GM12878 (cell line): ENCODE results near the gene CNTNAP5. TPM values are rescaled to one million over a fixed set of nuclear protein-coding genes. Genes with fewer than 3 reads are reported as not detected.

Experiments
- JUND ChIP-seq: IDR thresholded peaks from 2 replicates; pipeline ENCODE4 v1.6.1; 2012; ENCODE audit warnings: low read depth, mild to moderate bottlenecking, low read length, improper control_type of control experiment, moderate library complexity
- RB1 ChIP-seq: fragments of 450-650 bp; formaldehyde crosslinking; IDR thresholded peaks from 2 replicates; pipeline ENCODE4 v1.6.1; 2017; ENCODE audit warnings: mild to moderate bottlenecking, borderline replicate concordance
- SIN3A ChIP-seq: IDR thresholded peaks from 2 replicates; pipeline ENCODE4 v1.6.1; 2012; ENCODE audit warnings: low read depth, low read length, improper control_type of control experiment
- SMAD5 ChIP-seq: IDR thresholded peaks from 2 replicates; pipeline ENCODE4 v1.6.1; 2016; ENCODE audit warnings: antibody characterized with exemption, low read depth
- SMC3 ChIP-seq: IDR thresholded peaks from 2 replicates; pipeline ENCODE4 v1.6.1; 2011; ENCODE audit warnings: low read length, improper control_type of control experiment, borderline replicate concordance
- YY1 ChIP-seq: IDR thresholded peaks from 2 replicates; pipeline ENCODE4 v1.6.1; 2011; ENCODE audit warnings: low read depth, mild to moderate bottlenecking, low read length
- ZNF274 ChIP-seq: IDR thresholded peaks from one replicate; pipeline ENCODE4 v1.8.0; 2011; ENCODE audit not compliant: insufficient read length, insufficient read depth
- polyA plus RNA-seq, 11 experiments: library from polyadenylated mRNA; depleted of rRNA in 4 of 11; unstranded in 6 of 11; stranded (reverse) in 5 of 11; fragments of >200 nt; fragmentation: Nextera tagmentation in 4 of 11; fragmentation: Illumina TruSeq in 1 of 11; extraction: Ambion mirVana in 4 of 11; extraction: Trizol in 1 of 11; gene quantifications; 1 replicate in 1 of 11; 2 replicates in 10 of 11; pipeline versions ENCODE4 v1.2.1 to v1.2.3, GENCODE V29; 2011 to 2016; ENCODE audit warnings: inconsistent platforms in 2 of 11, missing spikeins in 2 of 11, low read depth in 1 of 11
- total RNA-seq, 4 experiments: library from RNA; depleted of rRNA in 3 of 4; stranded (reverse); fragments of >200 nt in 3 of 4; fragmentation: Illumina TruSeq in 1 of 4; extraction: Trizol in 1 of 4; gene quantifications; 2 replicates each; pipeline versions ENCODE4 v1.2.1 to v1.2.3, GENCODE V29; 2013 to 2021
- TF ChIP-seq, protein P1 (sequence below): IDR thresholded peaks from 2 replicates; pipeline ENCODE4 v1.6.1; 2012; ENCODE audit warnings: improper control_type of control experiment, low read depth, low read length; ENCODE audit not compliant: insufficient replicate concordance
- TF ChIP-seq, protein P2 (sequence below): fragments of 450-650 bp; IDR thresholded peaks from 2 replicates; pipeline ENCODE4 v1.6.1; 2016; ENCODE audit warnings: mild to moderate bottlenecking
- TF ChIP-seq, protein P3 (sequence below): fragments of 450-650 bp; IDR thresholded peaks from 2 replicates; pipeline ENCODE4 v1.6.1; 2017; ENCODE audit warnings: mild to moderate bottlenecking, low read depth, inconsistent platforms; ENCODE audit not compliant: poor library complexity, severe bottlenecking
- TF ChIP-seq, protein P4 (sequence below): IDR thresholded peaks from 2 replicates; pipeline ENCODE4 v1.6.1; 2011; ENCODE audit warnings: borderline replicate concordance, low read depth, mild to moderate bottlenecking, moderate library complexity, low read length; ENCODE audit not compliant: insufficient read depth, poor library complexity, severe bottlenecking

The CNTNAP5 gene
- total and polyA plus RNA-seq, 10 of the 15 experiments (the other 5 are each of a cell fraction or from before 2014, with no cell fraction given), result not detected

DNA sequence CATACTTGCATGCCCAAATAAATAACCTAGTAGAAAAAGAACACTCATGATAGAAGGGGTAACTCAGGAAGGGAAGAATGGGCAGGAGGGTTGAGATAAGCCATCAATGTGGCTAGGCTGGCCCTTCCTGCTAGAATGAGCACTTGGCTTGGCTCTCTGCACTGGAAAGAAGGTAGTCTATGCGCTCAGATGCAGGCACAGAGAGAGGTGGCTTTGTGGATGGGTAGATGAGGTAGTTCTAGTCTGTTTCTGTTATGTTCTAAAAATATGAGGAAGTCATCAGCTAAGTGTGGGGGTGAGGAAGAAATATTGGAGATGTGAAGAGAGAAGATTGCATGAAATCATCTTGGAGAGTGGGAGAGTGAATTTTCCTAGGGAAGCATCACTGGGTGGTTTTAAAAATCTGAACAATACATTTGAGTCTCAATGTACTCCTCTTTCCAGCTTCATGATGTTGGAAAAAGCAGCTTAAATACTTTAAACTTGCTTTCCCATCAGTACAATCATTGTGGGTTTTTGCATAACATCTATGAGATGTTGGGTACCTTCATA lies 357.1 kb downstream of the CNTNAP5 start (continued):
- TF ChIP-seq, protein P1, sequence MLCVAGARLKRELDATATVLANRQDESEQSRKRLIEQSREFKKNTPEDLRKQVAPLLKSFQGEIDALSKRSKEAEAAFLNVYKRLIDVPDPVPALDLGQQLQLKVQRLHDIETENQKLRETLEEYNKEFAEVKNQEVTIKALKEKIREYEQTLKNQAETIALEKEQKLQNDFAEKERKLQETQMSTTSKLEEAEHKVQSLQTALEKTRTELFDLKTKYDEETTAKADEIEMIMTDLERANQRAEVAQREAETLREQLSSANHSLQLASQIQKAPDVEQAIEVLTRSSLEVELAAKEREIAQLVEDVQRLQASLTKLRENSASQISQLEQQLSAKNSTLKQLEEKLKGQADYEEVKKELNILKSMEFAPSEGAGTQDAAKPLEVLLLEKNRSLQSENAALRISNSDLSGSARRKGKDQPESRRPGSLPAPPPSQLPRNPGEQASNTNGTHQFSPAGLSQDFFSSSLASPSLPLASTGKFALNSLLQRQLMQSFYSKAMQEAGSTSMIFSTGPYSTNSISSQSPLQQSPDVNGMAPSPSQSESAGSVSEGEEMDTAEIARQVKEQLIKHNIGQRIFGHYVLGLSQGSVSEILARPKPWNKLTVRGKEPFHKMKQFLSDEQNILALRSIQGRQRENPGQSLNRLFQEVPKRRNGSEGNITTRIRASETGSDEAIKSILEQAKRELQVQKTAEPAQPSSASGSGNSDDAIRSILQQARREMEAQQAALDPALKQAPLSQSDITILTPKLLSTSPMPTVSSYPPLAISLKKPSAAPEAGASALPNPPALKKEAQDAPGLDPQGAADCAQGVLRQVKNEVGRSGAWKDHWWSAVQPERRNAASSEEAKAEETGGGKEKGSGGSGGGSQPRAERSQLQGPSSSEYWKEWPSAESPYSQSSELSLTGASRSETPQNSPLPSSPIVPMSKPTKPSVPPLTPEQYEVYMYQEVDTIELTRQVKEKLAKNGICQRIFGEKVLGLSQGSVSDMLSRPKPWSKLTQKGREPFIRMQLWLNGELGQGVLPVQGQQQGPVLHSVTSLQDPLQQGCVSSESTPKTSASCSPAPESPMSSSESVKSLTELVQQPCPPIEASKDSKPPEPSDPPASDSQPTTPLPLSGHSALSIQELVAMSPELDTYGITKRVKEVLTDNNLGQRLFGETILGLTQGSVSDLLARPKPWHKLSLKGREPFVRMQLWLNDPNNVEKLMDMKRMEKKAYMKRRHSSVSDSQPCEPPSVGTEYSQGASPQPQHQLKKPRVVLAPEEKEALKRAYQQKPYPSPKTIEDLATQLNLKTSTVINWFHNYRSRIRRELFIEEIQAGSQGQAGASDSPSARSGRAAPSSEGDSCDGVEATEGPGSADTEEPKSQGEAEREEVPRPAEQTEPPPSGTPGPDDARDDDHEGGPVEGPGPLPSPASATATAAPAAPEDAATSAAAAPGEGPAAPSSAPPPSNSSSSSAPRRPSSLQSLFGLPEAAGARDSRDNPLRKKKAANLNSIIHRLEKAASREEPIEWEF, result no peak
- TF ChIP-seq, protein P2, sequence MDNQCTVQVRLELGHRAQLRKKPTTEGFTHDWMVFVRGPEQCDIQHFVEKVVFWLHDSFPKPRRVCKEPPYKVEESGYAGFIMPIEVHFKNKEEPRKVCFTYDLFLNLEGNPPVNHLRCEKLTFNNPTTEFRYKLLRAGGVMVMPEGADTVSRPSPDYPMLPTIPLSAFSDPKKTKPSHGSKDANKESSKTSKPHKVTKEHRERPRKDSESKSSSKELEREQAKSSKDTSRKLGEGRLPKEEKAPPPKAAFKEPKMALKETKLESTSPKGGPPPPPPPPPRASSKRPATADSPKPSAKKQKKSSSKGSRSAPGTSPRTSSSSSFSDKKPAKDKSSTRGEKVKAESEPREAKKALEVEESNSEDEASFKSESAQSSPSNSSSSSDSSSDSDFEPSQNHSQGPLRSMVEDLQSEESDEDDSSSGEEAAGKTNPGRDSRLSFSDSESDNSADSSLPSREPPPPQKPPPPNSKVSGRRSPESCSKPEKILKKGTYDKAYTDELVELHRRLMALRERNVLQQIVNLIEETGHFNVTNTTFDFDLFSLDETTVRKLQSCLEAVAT, result no peak
- TF ChIP-seq, protein P3, sequence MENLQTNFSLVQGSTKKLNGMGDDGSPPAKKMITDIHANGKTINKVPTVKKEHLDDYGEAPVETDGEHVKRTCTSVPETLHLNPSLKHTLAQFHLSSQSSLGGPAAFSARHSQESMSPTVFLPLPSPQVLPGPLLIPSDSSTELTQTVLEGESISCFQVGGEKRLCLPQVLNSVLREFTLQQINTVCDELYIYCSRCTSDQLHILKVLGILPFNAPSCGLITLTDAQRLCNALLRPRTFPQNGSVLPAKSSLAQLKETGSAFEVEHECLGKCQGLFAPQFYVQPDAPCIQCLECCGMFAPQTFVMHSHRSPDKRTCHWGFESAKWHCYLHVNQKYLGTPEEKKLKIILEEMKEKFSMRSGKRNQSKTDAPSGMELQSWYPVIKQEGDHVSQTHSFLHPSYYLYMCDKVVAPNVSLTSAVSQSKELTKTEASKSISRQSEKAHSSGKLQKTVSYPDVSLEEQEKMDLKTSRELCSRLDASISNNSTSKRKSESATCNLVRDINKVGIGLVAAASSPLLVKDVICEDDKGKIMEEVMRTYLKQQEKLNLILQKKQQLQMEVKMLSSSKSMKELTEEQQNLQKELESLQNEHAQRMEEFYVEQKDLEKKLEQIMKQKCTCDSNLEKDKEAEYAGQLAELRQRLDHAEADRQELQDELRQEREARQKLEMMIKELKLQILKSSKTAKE, result no peak
- TF ChIP-seq SMAD5 (no peak), ZNF274 (no peak), SMC3 (no peak), RB1 (no peak), JUND (no peak), SIN3A (no peak), YY1 (no peak)
- TF ChIP-seq, protein P4, sequence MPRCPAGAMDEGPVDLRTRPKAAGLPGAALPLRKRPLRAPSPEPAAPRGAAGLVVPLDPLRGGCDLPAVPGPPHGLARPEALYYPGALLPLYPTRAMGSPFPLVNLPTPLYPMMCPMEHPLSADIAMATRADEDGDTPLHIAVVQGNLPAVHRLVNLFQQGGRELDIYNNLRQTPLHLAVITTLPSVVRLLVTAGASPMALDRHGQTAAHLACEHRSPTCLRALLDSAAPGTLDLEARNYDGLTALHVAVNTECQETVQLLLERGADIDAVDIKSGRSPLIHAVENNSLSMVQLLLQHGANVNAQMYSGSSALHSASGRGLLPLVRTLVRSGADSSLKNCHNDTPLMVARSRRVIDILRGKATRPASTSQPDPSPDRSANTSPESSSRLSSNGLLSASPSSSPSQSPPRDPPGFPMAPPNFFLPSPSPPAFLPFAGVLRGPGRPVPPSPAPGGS, result no peak
